Activated effector memory CD4-positive, alpha-beta T cell treated with anti-CD3 and anti-CD28 coated beads, Interleukin-2, amount 50 U/mL, for 16 hours (primary cell): Measurements from ENCODE around the gene ZNF385C.
A peak's percentile ranks its signal among the peaks of the same experiment; 100 is the strongest.
"Not testable (repeated sequence)": the region's sequence is repeated elsewhere in the genome, so short reads cannot be mapped to it uniquely, and the experiment has no call there.

Experiments used
- DNase-seq: peaks from one replicate; pipeline ENCODE4 v3.0.0-alpha.2; 2020

The ZNF385C gene

DNA sequence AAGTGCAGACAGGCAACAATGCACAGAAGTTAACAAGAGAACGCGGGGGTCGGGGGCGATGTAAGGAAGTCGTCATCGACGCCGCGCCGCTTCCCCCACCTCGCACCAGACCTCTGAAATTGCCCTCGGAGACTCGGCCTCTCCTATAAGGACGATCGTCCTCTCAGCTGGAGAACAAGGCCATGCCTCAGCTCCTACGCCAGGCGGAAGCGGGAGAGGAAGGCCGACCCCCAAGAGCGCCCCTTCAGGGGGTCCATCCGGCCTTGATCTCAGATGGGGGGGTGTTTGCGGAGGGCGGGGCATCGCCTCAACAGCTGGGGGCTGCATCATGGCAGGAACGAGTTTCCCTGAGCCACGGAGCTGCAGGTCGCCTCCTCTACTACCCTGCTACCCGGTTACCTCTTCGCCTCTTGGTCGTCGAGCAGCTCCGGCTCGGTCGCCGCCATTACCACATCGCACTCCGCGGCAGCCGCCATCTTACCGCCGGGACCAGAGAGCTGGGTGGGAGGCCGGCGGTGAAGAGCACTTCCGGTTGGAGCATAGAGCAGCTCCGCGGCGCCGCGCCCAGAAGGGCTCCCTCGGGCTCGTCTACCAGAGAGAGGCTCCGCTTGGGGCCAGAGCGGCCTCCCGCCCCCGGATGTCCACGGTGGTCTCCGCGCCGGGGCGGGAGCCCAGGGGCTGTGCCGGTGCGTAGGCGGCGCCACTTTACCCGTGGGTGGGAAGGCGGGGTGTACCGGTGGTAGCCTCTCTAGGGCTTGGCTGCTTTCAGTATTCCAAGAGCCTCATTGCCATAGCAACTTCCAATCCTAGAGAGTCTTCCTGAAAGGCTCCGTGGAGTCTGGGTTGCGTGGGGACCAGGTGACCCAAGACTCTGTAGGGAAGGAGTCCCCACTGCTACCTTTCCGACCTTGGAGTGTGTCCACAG, 81.1 kb downstream of the ZNF385C start, which contains the start of gene DNAJC7:
Gene DNAJC7 (minus strand): TSS at position 499 of the 925 bp plus-strand sequence. CDS start 23 bp downstream, at position 476.
- DNase-seq: peak; percentile 96

DNA sequence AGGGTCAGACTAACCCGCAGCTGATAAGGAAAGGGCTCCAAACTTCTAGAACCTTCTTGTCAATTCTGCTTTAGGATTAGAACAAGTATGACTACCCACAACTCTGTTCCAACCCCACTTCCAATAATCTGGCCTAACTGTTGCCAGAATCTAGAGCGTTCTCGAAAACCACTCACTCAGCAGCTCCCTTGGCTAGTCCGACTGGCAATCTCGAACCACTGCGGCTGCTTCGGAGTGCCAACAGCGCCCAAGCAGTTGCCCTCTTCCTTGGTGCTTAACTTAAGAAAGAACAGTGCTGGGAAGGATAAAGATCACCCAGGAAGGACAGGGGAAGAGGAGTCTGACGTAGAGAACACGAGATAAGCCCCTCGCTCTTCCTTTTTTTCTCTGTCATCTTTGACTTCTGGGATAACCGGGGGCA, 81.9 kb downstream of the ZNF385C start:
- DNase-seq: peak; percentile 74

DNA sequence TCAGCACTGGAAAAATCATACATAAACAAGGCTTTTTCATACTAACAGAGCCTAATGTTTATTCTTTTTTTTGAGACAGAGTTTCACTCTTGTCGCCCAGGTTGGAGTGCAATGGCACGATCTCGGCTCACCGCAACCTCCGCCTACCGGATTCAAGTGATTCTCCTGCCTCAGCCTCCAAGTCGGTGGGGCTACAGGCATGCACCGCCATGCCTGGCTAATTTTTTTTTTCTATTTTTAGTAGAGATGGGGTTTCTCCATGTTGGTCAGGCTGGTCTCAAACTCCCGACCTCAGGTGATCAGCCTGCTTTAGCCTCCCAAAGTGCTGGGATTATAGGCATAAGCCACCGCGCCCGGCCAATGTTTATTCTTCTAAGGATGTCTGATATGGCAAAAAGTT, 84.5 kb downstream of the ZNF385C start:
- DNase-seq: not testable (repeated sequence)

DNA sequence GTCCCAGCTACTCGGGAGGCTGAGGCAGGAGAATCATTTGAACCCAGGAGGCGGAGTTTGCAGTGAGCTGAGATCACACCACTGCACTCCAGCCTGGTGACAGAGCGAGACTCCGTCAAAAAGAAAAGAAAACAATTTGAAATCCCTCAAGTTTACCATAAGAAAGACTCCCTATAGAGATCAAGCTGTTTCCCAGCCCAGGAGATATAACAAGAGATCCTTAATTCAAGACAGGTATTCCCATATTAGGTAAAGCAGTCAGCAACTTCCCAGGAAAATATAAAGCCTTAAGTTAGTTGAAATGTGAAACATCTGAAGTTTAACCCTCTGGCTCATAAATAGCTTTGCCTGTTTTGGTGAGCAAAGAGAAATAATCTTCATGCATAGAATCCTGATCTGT, 85.9 kb downstream of the ZNF385C start:
- not testable (repeated sequence) for DNase-seq

DNA sequence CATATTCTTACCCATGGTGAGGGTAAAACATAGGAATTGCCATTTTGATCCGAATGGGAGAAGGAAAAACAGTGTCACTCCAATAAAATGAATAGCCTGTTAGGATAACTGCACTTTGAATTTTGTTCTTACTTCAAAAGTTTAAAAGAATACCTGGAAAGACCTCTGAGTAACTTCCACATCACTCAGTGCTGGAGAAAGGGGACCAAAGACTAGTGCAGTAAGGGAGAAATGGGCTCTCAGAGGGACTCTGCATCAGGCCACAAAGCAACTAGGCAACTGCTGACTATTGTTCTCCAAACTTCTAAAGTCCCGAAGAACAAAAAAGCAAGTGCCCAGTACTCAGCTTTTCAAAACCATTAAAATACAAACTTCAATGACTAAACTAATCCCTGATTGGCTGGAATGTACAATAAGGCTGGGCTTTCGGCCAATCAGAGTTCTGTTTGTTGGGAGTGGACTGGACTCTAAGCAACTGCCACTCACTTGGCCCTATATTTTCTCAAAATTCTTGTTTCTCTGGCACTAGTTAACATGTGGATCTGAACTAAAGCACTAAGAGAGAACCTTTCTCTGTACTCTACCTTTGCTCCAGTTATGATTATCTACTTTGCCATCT, 87.3 kb downstream of the ZNF385C start:
- no peak for DNase-seq

- not testable (repeated sequence) for DNase-seq
These were observed 88.0 kb downstream of the ZNF385C start for GRCh38 chr17:42010266-42010680.

- DNase-seq: no peak
These were observed 89.1 kb downstream of the ZNF385C start for GRCh38 chr17:42009170-42009569.

GRCh38 chr17:42005166-42005565, 93.1 kb downstream of the ZNF385C start:
- DNase-seq: no peak

DNA sequence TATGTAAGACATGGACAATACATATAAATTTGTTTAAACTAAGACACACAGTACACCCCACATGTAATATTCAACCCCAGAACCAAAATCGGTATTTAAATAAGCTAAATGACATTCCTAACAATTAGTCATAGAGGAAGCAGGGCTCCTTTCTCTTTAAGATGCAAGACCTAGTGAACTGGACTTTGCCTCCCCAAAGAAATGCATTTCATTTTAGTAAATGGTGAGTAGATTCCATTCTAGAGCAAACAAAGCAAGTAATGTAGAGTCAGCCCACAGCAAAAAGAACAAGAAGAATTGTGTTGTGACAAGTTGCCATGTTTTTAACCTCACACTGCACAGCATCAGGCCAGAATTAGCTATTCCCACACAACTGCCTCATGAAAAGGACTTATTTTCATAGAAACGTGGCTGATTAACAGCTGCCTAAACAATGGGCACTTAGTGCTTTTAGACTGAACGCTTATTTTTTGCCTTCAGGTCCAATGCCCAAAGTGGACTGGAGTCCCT, 95.4 kb downstream of the ZNF385C start:
- no peak for DNase-seq

DNA sequence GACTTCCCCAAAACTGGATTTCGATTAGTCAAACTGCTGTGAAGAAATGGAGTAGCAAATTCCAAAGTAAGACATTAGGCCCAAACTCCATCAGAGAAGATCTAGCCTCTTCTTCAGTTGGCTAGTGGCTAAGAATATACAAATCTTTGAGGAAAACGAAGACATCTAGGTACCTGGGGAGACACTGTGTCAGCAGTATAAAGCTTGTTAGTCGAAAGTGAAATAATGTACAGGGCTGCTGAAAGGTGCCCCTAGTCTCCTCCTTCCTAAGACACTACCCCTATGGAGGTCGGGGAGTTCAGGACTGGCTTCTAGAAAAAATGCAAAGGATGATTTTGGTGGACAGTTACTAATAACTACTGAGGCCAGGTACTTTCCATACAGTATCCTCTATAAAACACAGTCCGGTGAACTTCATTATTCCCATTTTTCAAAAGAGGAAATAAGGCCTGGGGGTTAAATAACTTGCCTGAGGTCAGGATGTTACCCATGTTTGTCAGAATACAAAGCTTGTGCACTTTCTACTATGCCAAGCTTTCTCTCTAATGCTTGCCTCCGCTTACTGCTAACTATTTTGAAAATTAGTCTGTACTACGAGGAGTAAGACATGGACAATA, 96.0 kb downstream of the ZNF385C start:
- DNase-seq: no peak

GRCh38 chr17:42001729-42002128, 96.5 kb downstream of the ZNF385C start:
- no peak for DNase-seq

GRCh38 chr17:42000413-42001133, 97.7 kb downstream of the ZNF385C start:
- no peak for DNase-seq

GRCh38 chr17:41998497-41998896, 99.8 kb downstream of the ZNF385C start:
- DNase-seq: no peak

DNA sequence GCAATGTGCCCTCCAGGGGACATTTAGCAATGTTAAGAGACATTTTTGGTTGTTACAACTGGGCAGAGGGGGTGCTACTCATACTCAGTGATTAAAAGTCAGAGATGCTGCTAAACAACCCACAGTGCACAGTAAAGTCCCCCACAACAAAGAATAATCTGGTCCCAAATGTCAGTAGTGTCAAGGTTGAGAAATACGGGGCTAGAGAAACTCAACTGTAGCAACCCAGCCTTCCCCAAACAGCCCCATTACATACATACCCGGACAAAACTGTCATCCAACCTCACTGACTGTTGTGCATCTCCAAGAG, 101.5 kb downstream of the ZNF385C start:
- DNase-seq: no peak

DNA sequence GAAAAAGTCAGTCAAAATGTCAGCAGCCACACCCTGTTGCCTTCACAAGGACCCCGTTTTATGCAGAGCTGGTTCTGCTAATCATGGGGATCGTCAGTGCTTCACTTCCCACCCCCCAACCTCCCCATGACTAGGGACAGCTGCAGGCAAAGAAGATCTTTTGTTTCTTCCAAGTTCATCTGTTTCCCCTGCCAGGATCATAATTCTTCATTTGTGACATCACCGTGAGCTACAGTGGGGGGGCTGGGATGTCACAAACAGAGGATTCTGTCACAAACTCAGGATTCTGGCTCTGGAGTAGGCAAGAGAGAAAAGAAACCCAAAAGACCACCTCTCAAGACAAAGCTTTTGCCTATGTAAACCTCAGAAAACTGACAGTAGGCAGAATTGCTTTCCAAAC, 105.7 kb downstream of the ZNF385C start:
- no peak for DNase-seq

DNA sequence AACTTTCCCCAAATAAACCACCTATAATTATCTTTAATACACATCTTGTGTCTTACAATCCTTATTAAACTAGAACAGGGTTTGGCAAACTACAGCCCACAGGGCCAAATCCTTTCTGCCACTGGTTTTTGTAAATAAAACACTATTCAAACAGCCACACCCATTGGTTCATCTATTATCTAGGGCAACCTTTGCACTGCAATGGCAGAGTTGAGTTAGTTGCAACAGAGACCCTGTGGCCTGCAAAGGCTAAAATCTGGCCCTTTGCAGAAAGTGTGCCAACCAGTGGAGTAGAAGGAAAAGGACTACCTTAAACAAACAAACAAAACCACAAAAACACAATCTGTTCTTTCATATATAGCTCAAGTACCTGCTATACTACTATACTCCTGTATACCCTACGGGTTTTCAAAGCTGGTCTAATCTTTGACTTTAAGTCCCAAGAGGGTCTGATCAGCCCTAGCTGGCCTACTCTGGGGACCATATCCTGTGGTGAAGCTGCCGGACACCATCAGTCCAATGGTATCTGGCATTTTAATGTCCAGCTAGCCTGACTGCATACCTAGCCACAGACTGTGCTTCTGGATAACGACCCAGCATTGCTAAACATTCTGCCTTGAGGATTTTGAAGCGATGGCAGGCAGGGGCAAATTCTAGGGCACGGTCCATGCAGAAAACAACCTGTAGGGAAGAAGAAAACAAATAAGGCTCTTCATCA, 108.4 kb downstream of the ZNF385C start:
- DNase-seq: no peak

- no peak for DNase-seq
These were observed 109.9 kb downstream of the ZNF385C start for GRCh38 chr17:41988418-41988817.

- DNase-seq: no peak
These were observed 110.6 kb downstream of the ZNF385C start for GRCh38 chr17:41987642-41988041.

DNA sequence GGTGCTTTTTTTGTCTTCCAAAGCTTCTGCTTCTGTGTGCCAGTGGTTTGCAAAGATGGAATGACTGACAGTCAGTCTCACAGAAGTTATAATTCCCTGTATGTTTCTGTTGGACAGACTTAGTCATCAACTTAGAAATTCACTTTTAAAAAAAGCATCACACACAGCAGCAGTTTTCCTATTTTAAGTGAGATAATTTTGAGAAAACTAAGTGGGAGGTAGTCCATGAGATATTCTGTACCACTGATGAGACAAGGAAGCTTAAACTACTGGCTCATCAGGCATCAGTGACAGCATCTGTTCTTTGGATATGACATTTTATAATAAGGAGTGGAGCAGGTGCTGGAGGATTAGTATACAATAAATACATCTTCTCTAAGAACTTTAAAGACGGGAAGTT, 111.6 kb downstream of the ZNF385C start:
- DNase-seq: no peak

DNA sequence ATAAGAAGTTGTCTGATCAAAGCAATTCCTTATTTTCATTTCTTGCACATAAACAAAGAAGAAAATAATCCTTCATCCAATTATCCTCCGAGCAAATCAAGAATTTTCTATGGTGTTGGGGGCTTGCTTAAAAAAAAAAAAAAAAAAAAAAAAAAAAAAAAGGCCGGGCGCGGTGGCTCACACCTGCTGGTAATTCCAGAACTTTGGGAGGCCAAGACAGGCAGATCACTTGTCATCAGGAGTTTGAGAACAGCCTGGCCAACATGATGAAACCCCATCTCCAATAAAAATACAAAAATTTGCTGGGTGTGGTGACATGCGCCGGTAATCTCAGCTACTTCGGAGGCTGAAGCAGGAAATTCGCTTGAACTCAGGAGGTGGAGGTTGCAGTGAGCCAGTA, 112.4 kb downstream of the ZNF385C start:
- no peak for DNase-seq

GRCh38 chr17:41984454-41984853, 113.8 kb downstream of the ZNF385C start:
- DNase-seq: no peak
